ENCODE data around the gene CDK6.

Gene CDK6

GRCh38 chr7:92678291-92678920 lies 158.0 kb downstream of the CDK6 start:
- ChIA-PET POLR2A (no interaction called here), CTCF (no interaction called here)
- DNase-seq (ENCODE audit: extremely low spot score), result no peak

GRCh38 chr7:92674379-92674778 lies 162.0 kb downstream of the CDK6 start:
- POLR2A ChIA-PET, result no interaction called here
- TF ChIP-seq, protein P1, sequence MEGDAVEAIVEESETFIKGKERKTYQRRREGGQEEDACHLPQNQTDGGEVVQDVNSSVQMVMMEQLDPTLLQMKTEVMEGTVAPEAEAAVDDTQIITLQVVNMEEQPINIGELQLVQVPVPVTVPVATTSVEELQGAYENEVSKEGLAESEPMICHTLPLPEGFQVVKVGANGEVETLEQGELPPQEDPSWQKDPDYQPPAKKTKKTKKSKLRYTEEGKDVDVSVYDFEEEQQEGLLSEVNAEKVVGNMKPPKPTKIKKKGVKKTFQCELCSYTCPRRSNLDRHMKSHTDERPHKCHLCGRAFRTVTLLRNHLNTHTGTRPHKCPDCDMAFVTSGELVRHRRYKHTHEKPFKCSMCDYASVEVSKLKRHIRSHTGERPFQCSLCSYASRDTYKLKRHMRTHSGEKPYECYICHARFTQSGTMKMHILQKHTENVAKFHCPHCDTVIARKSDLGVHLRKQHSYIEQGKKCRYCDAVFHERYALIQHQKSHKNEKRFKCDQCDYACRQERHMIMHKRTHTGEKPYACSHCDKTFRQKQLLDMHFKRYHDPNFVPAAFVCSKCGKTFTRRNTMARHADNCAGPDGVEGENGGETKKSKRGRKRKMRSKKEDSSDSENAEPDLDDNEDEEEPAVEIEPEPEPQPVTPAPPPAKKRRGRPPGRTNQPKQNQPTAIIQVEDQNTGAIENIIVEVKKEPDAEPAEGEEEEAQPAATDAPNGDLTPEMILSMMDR (IDR thresholded peaks at IDR 0.05; ENCODE audit: control extremely low read depth, extremely low read depth, low read depth, missing control alignments), result no peak
- CTCF ChIA-PET, result interaction anchor here (1.5 kb wide), 1 partner anchor 159 kb away, joined by 6 read pairs; no protein-coding TSS in a partner anchor
- peak; percentile 22 for DNase-seq (ENCODE audit: extremely low spot score)

More at GRCh38 chr7:92678291-92678920, 158.0 kb downstream of the CDK6 start:
- TF ChIP-seq, protein P1 (IDR thresholded peaks at IDR 0.05; ENCODE audit: control extremely low read depth, extremely low read depth, low read depth, missing control alignments), result no peak

- no peak for DNase-seq (ENCODE audit: extremely low spot score)
- CTCF ChIA-PET, result no interaction called here
- TF ChIP-seq, protein P1 (IDR thresholded peaks at IDR 0.05; ENCODE audit: control extremely low read depth, extremely low read depth, low read depth, missing control alignments), result no peak
- POLR2A ChIA-PET, result interaction anchor here (0.5 kb wide), 1 partner anchor 466 kb away, joined by 6 read pairs; no protein-coding TSS in a partner anchor
These were observed 164.7 kb downstream of the CDK6 start for GRCh38 chr7:92671505-92672169.

- DNase-seq (ENCODE audit: extremely low spot score), result no peak
- TF ChIP-seq, protein P1 (IDR thresholded peaks at IDR 0.05; ENCODE audit: control extremely low read depth, extremely low read depth, low read depth, missing control alignments), result no peak
- ChIA-PET POLR2A (no interaction called here), CTCF (no interaction called here)
These were observed 166.0 kb downstream of the CDK6 start for GRCh38 chr7:92670204-92670851.

- ChIA-PET CTCF (no interaction called here), POLR2A (no interaction called here)
- TF ChIP-seq, protein P1 (IDR thresholded peaks at IDR 0.05; ENCODE audit: control extremely low read depth, extremely low read depth, low read depth, missing control alignments), result no peak
- no peak for DNase-seq (ENCODE audit: extremely low spot score)
These were observed 166.7 kb downstream of the CDK6 start for GRCh38 chr7:92669616-92670165.

GRCh38 chr7:92668564-92668963 lies 167.8 kb downstream of the CDK6 start:
- TF ChIP-seq, protein P1 (IDR thresholded peaks at IDR 0.05; ENCODE audit: control extremely low read depth, extremely low read depth, low read depth, missing control alignments), result no peak
- CTCF ChIA-PET, result interaction anchor here (1.3 kb wide), 1 partner anchor 15 kb away, joined by 3 read pairs; no protein-coding TSS in a partner anchor
- POLR2A ChIA-PET, result no interaction called here
- no peak for DNase-seq (ENCODE audit: extremely low spot score)

Measured in GM10248 (cell line).